ENCODE results near the gene VSIG4.

GRCh38 chrX:66019310-66019652 lies 20.6 kb downstream of the VSIG4 start:
- TF ChIP-seq BHLHE40 (IDR thresholded peaks at IDR 0.05; ENCODE audit: borderline replicate concordance) (no peak), NFRKB (IDR thresholded peaks at IDR 0.05) (no peak), ZNF384 (IDR thresholded peaks at IDR 0.05) (no peak), SUZ12 (IDR thresholded peaks at IDR 0.05) (no peak), SP1 (IDR thresholded peaks at IDR 0.05) (no peak), HDGF (IDR thresholded peaks at IDR 0.05; ENCODE audit: borderline replicate concordance) (no peak), FOXM1 (IDR thresholded peaks at IDR 0.05; ENCODE audit: borderline replicate concordance) (no peak), TARDBP (IDR thresholded peaks at IDR 0.05) (no peak), FOXA1 (IDR thresholded peaks at IDR 0.05) (no peak)

Data from HEK293T (cell line).